ENCODE measurements around the gene F3.

The F3 gene

GRCh38 chr1:94527447-94528031, 14.0 kb downstream of the F3 start:
- DNase-seq (ENCODE audit: low read depth): no peak

GRCh38 chr1:94526152-94526980, 15.2 kb downstream of the F3 start:
- DNase-seq (ENCODE audit: low read depth): no peak

GRCh38 chr1:94524531-94524930, 17.0 kb downstream of the F3 start:
- DNase-seq (ENCODE audit: low read depth): no peak

- DNase-seq (ENCODE audit: low read depth): no peak
Measured at GRCh38 chr1:94522304-94522703, 19.3 kb downstream of the F3 start.

GRCh38 chr1:94519351-94519750, 22.2 kb downstream of the F3 start:
- no peak for DNase-seq (ENCODE audit: low read depth)

- no peak for DNase-seq (ENCODE audit: low read depth)
Measured at GRCh38 chr1:94515296-94515947, 26.1 kb downstream of the F3 start.

GRCh38 chr1:94514095-94514727, 27.3 kb downstream of the F3 start:
- no peak for DNase-seq (ENCODE audit: low read depth)

- no peak for DNase-seq (ENCODE audit: low read depth)
Measured at GRCh38 chr1:94512816-94513215, 28.7 kb downstream of the F3 start.

GRCh38 chr1:94504601-94505000, 37.0 kb downstream of the F3 start:
- no peak for DNase-seq (ENCODE audit: low read depth)

GRCh38 chr1:94503153-94503552, 38.4 kb downstream of the F3 start:
- DNase-seq (ENCODE audit: low read depth): no peak

GRCh38 chr1:94501935-94502334, 39.6 kb downstream of the F3 start:
- no peak for DNase-seq (ENCODE audit: low read depth)

- no peak for DNase-seq (ENCODE audit: low read depth)
Measured at GRCh38 chr1:94501426-94501825, 40.1 kb downstream of the F3 start.

GRCh38 chr1:94496076-94496755, 45.3 kb downstream of the F3 start:
- no peak for DNase-seq (ENCODE audit: low read depth)

- DNase-seq (ENCODE audit: low read depth): no peak
Measured at GRCh38 chr1:94490556-94490955, 51.0 kb downstream of the F3 start.

GRCh38 chr1:94486990-94487389, 54.6 kb downstream of the F3 start:
- no peak for DNase-seq (ENCODE audit: low read depth)

- no peak for DNase-seq (ENCODE audit: low read depth)
Measured at GRCh38 chr1:94481473-94481933, 60.1 kb downstream of the F3 start.

- no peak for DNase-seq (ENCODE audit: low read depth)
Measured at GRCh38 chr1:94479682-94480081, 61.9 kb downstream of the F3 start.

All from stimulated activated CD8-positive, alpha-beta memory T cell treated with anti-CD3 and anti-CD28 coated beads, Interleukin-12 subunit alpha, Interleukin-12 subunit beta, amount 100 ng/mL, for 4 hours (primary cell).